GM19099 (cell line): Measurements from ENCODE around the gene PBLD.

Experiments
- POLR2A ChIP-seq: IDR thresholded peaks from 3 replicates; pipeline ENCODE4 v1.6.1; 2011; ENCODE audit warnings: low read depth; ENCODE audit not compliant: insufficient read length; ENCODE audit errors: extremely low read depth

Gene PBLD

GRCh38 chr10:68334672-68335467 is 2.1 kb upstream of the PBLD start:
- TF ChIP-seq POLR2A, result no peak

DNA sequence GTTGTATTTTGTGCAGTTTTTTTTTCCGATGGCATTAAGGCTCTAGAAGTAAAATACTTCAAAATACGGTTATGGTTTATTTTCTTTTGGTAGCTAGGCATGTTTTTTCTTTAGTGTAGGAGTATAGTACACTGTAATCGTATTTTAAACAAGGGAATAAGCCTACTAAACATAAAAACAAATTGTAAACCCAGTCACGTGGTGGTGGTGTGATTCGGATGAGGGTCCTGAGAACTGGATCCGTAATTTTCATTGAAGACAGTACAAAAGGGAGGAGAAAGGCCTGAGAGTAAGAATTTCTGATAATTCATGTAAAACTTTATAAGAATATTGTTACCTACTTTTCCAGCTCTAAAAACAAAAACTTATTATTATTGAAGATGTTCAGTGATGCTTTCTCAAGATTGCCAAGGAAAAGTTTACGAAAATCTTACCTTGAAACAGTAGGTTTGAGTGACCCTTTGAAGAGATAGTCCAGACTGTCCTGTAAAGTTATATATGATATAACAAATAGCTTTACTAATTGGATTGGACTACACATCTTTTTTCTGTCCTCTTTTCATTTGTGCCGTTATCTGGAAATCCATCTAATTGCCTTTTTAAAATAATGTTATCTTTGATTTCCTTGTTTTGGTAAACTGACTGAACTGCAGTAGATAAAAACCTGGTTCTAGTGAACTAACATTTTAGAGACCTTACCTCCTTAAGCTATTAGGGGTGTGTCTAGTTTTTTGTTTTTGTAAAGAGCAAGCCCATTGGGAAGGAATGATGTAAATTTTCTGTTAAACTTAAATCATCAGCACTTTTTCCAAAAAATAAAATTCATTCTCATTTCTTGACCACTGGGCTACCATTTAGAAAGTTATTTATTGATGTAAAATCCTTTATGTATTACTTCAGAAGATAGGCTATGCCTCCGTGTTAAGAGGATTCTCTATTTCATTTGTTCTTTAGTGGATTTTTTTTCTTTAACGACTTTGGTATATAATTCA is 1.0 kb upstream of the PBLD start:
- TF ChIP-seq POLR2A, result no peak

GRCh38 chr10:68333058-68333395 is 299 bp upstream of the PBLD start:
- TF ChIP-seq POLR2A, result no peak

GRCh38 chr10:68331455-68332258 is 1.1 kb downstream of the PBLD start, which contains the start of gene HNRNPH3:
Gene HNRNPH3 (plus strand): TSS chr10:68332064. CDS start chr10:68337222, 5,158 bp downstream.
- peak; percentile 99 for TF ChIP-seq POLR2A

- no peak for TF ChIP-seq POLR2A
Measured at GRCh38 chr10:68330852-68331454, 1.8 kb downstream of the PBLD start.

DNA sequence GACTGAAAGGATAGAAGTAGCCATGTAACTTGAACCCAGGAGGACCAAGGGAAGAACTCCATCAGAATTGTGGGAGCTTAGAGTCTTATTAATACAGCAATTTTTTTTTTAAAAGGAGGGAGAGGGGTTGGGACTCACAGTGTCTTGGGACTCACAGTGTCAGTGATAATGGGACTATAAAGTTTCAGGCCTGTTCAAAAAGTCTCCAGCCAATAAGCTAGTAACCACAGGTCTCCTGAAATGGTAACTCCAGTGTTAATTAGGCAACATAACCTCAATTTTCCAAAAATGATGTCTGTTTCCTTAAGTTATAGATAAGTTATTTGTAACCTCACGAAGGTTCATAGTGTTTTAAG is 3.2 kb downstream of the PBLD start:
- TF ChIP-seq POLR2A, result no peak

DNA sequence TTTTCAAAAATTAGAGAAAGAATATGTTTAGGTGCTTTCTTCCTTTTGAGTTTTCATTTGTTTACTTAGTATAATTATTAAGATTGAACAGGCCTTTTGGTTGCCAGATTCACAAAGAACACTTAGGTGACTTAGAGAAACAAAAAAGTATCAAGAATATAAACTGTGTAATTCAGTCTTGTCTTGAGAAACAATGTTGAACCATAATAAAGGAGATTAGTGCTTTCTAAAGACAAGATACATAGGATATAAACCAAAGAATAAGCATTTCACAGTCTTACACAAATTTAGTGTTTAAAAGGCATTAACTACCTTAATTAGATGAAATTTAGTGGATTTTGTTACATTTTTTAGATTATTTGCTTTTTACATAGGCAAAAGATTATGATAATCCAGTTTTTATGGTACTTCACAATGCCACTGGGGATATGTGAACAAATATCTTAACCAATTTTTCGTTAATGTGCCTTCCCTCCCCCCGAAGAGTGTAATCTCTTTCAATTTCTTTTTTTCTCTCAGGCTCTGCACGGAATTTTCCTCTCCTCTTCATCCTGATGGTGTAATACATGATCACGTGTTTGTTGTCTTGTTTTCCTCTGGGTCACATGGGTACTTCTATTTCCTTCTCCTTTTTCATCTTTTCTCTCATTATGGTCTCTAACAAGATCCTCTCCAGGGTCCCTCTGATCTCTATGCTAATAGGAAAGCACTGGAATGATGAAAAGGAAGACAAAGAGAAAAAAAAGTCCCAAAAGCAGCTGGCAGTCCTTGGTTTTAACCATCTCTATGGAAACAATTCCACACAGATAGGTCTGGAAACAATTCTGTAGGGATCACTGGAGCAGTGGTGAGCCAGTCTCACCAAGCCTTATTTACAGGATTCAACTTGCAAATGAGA is 4.6 kb downstream of the PBLD start:
- TF ChIP-seq POLR2A, result no peak

- TF ChIP-seq POLR2A, result no peak
Measured at GRCh38 chr10:68318331-68319059, 14.2 kb downstream of the PBLD start.

GRCh38 chr10:68315582-68315981 is 17.1 kb downstream of the PBLD start:
- TF ChIP-seq POLR2A, result no peak

DNA sequence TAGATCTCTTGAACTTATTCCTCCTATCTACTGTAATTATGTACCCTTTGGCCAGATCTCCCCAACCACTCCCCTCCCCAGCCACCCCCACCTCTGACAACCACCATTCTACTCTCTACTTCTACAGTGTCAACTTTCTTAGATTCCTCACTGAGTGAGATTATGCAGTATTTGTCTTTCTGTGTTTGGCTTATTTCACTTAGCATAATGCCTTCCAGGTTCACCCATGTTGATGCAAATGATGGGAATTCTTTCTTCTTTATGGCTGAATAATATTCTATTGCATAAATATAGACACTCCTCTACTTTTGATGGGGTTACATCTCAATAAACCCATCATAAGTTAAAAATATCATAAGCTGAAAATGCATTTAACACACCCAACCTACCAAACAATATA is 22.2 kb downstream of the PBLD start:
- no peak for TF ChIP-seq POLR2A

- no peak for TF ChIP-seq POLR2A
Measured at GRCh38 chr10:68305854-68306253, 26.9 kb downstream of the PBLD start.

DNA sequence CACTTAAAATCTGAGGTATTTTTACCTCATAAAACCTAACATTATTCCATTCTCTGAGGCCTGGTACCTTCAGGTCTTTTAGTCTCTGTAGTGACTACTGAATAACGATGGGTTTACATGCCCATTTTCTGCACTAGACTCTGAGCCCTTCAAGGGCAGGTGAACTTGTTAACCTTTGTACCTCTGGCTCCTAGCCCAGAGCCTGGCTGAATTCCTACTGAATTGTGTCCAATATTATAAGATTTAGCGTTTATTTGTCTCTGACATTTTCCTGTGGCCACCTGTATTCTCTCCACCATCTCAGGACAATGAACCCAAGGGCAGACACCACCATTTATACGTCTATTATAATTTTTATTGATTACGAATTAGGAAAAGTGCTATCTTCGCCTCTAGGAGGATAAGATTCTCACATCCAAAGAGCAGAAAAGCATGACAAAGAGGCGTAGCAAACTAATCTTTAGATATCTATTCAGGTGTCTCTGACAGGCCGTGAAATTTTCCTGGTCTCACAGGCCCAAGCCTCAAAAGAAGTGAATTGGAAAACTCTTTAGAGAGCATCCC is 28.8 kb downstream of the PBLD start:
- no peak for TF ChIP-seq POLR2A

DNA sequence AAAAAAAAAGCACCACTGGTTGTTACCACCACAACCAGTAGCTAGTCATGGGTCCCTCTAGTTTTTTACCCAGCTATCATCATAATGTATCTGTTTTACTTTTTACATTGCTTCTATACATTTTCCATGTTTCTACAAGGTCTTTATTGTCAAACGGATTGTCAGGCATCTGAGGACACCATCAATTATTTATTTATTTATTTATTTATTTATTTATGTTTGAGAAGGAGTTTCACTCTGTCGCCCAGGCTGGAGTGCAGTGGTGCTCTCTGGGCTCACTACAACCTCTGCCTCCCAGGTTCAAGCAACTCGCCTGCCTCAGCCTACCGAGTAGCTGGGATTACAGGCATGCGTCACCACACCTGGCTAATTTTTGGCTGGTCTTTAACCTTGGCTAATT is 29.9 kb downstream of the PBLD start:
- TF ChIP-seq POLR2A, result no peak

DNA sequence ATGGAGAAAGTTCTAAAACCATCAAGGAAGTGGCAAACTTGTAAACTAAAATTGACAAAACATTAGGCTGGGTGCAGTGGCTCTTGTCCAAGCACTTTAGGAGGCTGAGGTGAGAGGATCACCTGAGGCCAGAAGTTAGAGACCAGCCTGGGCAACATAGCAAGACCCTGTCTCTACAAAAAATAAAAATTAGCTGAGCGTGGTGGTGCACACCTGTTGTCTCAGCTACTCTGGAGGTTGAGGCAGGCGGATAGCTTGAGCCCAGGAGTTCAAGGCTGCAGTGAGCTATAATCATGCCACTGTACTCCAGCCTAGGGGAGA is 30.3 kb downstream of the PBLD start:
- no peak for TF ChIP-seq POLR2A
